Measurements from ENCODE around the gene LRIG1.

LRIG1 gene

DNA sequence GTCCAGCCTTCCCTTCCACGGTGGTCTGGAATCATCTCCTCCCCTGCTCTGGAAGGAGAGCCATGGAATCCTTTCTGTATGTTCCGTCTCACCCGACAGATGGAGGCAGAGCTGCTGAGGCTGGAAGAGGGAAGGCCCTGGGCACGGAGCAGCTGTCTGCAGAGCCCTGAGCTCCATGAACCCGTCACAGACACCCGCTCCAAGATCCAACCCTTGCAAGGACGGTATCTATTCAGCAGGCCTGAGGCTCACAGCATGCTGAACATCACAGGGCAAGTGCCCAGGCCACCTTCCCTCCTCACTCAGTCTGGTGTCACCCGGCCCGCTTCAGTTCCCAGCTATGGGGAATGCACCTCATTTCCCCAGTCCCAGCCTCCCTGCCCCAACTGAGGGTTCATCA is 103.9 kb downstream of the LRIG1 start:
- Histone ChIP-seq H3K27ac (replicated peaks) (no peak overlapping the region), H3K27me3 (ENCODE audit: insufficient read depth, poor library complexity, severe bottlenecking) (no peaks in the 10 kb centered on the region), H3K4me3 (replicated peaks; ENCODE audit: insufficient read depth, low read length) (no peak overlapping the region)
- no peak for DNase-seq (ENCODE audit: low read depth in 1 of 2, low spot score in 1 of 2)
- no peak for TF ChIP-seq POLR2AphosphoS5 (IDR thresholded peaks at IDR 0.05; ENCODE audit: low read depth)
- TF ChIP-seq, protein P1, sequence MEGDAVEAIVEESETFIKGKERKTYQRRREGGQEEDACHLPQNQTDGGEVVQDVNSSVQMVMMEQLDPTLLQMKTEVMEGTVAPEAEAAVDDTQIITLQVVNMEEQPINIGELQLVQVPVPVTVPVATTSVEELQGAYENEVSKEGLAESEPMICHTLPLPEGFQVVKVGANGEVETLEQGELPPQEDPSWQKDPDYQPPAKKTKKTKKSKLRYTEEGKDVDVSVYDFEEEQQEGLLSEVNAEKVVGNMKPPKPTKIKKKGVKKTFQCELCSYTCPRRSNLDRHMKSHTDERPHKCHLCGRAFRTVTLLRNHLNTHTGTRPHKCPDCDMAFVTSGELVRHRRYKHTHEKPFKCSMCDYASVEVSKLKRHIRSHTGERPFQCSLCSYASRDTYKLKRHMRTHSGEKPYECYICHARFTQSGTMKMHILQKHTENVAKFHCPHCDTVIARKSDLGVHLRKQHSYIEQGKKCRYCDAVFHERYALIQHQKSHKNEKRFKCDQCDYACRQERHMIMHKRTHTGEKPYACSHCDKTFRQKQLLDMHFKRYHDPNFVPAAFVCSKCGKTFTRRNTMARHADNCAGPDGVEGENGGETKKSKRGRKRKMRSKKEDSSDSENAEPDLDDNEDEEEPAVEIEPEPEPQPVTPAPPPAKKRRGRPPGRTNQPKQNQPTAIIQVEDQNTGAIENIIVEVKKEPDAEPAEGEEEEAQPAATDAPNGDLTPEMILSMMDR (IDR thresholded peaks at IDR 0.05; ENCODE audit: insufficient read depth, low read length), result no peak

DNA sequence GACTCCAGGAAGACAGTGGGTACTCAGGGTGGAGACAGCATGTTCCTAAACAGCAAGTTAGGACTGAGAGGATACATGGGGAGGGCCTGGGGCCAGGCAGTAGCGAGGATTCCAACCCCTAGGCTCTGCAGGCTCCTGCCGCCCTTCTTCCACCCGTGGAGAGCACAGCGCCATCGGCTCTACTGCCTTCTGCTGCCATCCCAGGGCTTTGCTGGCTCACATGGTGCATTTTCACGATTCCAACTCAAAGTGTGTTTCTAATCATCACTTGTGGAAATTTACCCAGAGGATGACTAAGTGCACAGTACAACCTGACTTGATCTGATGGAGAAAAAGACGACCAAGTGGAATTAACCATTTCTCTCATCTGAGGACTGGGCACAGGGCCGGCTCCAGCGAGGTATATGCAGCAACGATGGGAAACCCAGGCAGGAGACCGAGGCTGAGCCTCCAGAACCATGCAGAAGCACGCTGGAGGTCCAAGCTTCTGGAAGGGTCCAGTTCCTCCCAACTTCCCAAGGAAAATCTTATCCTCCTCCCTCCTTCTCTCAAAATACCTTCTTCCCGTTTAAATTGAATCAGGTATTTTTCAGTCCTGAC is 104.6 kb downstream of the LRIG1 start:
- Histone ChIP-seq H3K27me3 (ENCODE audit: insufficient read depth, poor library complexity, severe bottlenecking) (no peaks in the 10 kb centered on the region), H3K27ac (replicated peaks) (no peak overlapping the region), H3K4me3 (replicated peaks; ENCODE audit: insufficient read depth, low read length) (no peak overlapping the region)
- DNase-seq (ENCODE audit: low read depth in 1 of 2, low spot score in 1 of 2), result no peak
- TF ChIP-seq SPI1 (IDR thresholded peaks at IDR 0.05; ENCODE audit: borderline replicate concordance, low read depth) (no peak), POLR2AphosphoS5 (IDR thresholded peaks at IDR 0.05; ENCODE audit: low read depth) (no peak), GABPA (IDR thresholded peaks at IDR 0.05; ENCODE audit: low read depth) (no peak)
- TF ChIP-seq, protein P1 (IDR thresholded peaks at IDR 0.05; ENCODE audit: insufficient read depth, low read length), result no peak
- TF ChIP-seq, protein P2, sequence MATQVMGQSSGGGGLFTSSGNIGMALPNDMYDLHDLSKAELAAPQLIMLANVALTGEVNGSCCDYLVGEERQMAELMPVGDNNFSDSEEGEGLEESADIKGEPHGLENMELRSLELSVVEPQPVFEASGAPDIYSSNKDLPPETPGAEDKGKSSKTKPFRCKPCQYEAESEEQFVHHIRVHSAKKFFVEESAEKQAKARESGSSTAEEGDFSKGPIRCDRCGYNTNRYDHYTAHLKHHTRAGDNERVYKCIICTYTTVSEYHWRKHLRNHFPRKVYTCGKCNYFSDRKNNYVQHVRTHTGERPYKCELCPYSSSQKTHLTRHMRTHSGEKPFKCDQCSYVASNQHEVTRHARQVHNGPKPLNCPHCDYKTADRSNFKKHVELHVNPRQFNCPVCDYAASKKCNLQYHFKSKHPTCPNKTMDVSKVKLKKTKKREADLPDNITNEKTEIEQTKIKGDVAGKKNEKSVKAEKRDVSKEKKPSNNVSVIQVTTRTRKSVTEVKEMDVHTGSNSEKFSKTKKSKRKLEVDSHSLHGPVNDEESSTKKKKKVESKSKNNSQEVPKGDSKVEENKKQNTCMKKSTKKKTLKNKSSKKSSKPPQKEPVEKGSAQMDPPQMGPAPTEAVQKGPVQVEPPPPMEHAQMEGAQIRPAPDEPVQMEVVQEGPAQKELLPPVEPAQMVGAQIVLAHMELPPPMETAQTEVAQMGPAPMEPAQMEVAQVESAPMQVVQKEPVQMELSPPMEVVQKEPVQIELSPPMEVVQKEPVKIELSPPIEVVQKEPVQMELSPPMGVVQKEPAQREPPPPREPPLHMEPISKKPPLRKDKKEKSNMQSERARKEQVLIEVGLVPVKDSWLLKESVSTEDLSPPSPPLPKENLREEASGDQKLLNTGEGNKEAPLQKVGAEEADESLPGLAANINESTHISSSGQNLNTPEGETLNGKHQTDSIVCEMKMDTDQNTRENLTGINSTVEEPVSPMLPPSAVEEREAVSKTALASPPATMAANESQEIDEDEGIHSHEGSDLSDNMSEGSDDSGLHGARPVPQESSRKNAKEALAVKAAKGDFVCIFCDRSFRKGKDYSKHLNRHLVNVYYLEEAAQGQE (IDR thresholded peaks at IDR 0.05; ENCODE audit: insufficient replicate concordance, low read depth), result no peak

DNA sequence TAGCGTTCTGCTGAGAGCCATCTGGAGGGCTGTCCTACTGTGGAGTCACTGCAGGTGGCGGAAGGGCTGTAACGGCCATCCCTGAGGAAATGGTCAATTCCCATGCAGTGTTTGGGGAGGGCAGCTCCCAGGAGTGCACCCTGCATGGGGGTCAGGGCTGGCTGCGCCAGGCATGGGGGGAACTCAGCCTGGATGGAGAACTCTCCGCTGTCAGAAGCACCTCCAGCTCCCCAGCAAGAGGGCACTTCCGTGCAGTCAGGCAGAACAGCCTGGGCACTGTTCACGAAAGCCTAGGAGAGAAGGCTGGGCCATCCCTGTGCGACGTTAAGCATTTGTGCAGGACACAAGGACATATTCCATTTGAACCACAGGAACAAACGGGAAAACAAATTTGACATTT is 105.2 kb downstream of the LRIG1 start:
- Histone ChIP-seq H3K4me3 (replicated peaks; ENCODE audit: insufficient read depth, low read length) (no peak overlapping the region), H3K27me3 (ENCODE audit: insufficient read depth, poor library complexity, severe bottlenecking) (no peaks in the 10 kb centered on the region), H3K27ac (replicated peaks) (no peak overlapping the region)
- TF ChIP-seq POLR2AphosphoS5 (IDR thresholded peaks at IDR 0.05; ENCODE audit: low read depth) (no peak), GABPA (IDR thresholded peaks at IDR 0.05; ENCODE audit: low read depth) (no peak)
- TF ChIP-seq, protein P1 (IDR thresholded peaks at IDR 0.05; ENCODE audit: insufficient read depth, low read length), result no peak
- DNase-seq (ENCODE audit: low read depth in 1 of 2, low spot score in 1 of 2), result no peak

DNA sequence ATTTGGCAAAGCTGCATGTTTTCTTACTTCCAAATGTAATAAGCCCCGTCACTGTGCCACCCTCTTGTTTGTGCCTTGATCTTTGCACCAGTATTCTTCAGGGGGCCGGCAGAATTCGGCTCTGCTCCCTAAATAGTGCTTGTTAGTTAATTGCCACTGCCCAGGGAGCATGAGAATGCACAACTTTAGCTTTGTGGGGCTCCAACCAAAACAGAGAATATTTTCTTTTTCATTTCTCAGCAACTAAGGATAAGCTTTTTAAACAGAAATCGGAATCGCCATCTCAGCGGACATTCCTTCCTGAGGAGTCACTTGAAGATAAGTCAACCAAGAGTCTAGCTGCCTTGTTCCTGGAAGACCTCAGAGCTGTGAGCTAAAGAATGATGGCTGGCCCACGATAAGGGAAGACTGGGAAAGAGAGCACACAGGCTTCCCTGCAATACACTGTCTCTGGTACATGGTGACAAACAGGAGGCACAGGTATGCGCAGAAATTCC is 106.0 kb downstream of the LRIG1 start:
- Histone ChIP-seq H3K4me3 (replicated peaks; ENCODE audit: insufficient read depth, low read length) (no peak overlapping the region), H3K27ac (replicated peaks) (no peak overlapping the region), H3K27me3 (ENCODE audit: insufficient read depth, poor library complexity, severe bottlenecking) (no peaks in the 10 kb centered on the region)
- no peak for DNase-seq (ENCODE audit: low read depth in 1 of 2, low spot score in 1 of 2)
- TF ChIP-seq POLR2AphosphoS5 (IDR thresholded peaks at IDR 0.05; ENCODE audit: low read depth) (no peak), SPI1 (IDR thresholded peaks at IDR 0.05; ENCODE audit: borderline replicate concordance, low read depth) (no peak), GABPA (IDR thresholded peaks at IDR 0.05; ENCODE audit: low read depth) (no peak)
- TF ChIP-seq, protein P1 (IDR thresholded peaks at IDR 0.05; ENCODE audit: insufficient read depth, low read length), result no peak
- TF ChIP-seq, protein P2 (IDR thresholded peaks at IDR 0.05; ENCODE audit: insufficient replicate concordance, low read depth), result no peak
